Right lobe of liver (tissue), 6 donors: ENCODE data around the gene DNMT3B. TPM values are rescaled to one million over a fixed set of nuclear protein-coding genes. Genes with fewer than 3 reads are reported as not detected.
A peak's percentile ranks its signal among the peaks of the same experiment; 100 is the strongest.

Experiments
- ATAC-seq, 4 donors: fragments of 200-7000 bp; cut with Tn5 transposase; one replicate each; pipeline ENCODE4 v1.9.1; 2020; ENCODE audit warnings: mild to moderate bottlenecking in 4 of 4, moderate library complexity in 4 of 4
- DNase-seq, 3 donors: peaks; one replicate each; pipeline ENCODE4 v3.0.0-alpha.2; 2020
- H3K27ac ChIP-seq, 3 donors: fragments of 200-600 bp; one replicate each; pipeline ENCODE4 v1.8.0; 2022
- H3K27me3 ChIP-seq, 2 donors: fragments of 200-600 bp; one replicate each; pipeline ENCODE4 v1.8.0; 2022
- H3K36me3 ChIP-seq, 4 donors: fragments of 200-600 bp; sonication (generic) in 1 of 4; one replicate each; pipeline versions ENCODE4 v1.5.1 to v1.8.0; 2017 to 2022; ENCODE audit warnings: control low read depth in 1 of 4
- H3K4me1 ChIP-seq, 4 donors: fragments of 200-600 bp; sonication (generic) in 1 of 4; one replicate each; pipeline versions ENCODE4 v1.5.1 to v1.8.0; 2017 to 2022; ENCODE audit warnings: control low read depth in 1 of 4
- H3K4me3 ChIP-seq, 3 donors: fragments of 200-600 bp; one replicate each; pipeline ENCODE4 v1.8.0; 2022
- H3K9me3 ChIP-seq, 4 donors: fragments of 200-600 bp; sonication (generic) in 1 of 4; one replicate each; pipeline versions ENCODE4 v1.5.1 to v1.8.0; 2017 to 2022; ENCODE audit warnings: control low read depth in 1 of 4
- CTCF ChIP-seq, 4 donors: fragments of 200-600 bp in 3 of 4; fragments of 450-650 bp in 1 of 4; IDR thresholded peaks; one replicate each; pipeline versions ENCODE4 v1.5.1 to v1.8.0; 2016 to 2022; ENCODE audit warnings: antibody characterized with exemption in 4 of 4, mild to moderate bottlenecking in 2 of 4
- POLR2A ChIP-seq: fragments of 450-650 bp; IDR thresholded peaks from one replicate; pipeline ENCODE4 v1.6.1; 2017; ENCODE audit warnings: antibody characterized with exemption, mild to moderate bottlenecking
- WGBS: methylation state at CpG from one replicate; pipeline ENCODE4 v1.1.6; 2018; ENCODE audit warnings: low coverage, low lambda C conversion rate; ENCODE audit not compliant: insufficient coverage; ENCODE audit errors: missing lambda C conversion rate; 5-methylcytosine and 5-hydroxymethylcytosine counted together
- intact Hi-C, 2 donors: fragments of 100-400 bp; cut with DNase I; formaldehyde crosslinking; loops; one replicate each; pipeline versions ENCODE4 v1.11.2 to v1.14.1; 2022
- total RNA-seq, 6 experiments: library from RNA; depleted of rRNA in 2 of 6; stranded (reverse); fragments of >200 nt in 2 of 6; fragmentation: NEBNext Ultra II Directional in 3 of 6; extraction: Animal tissue kit (Norgen Biotek cat#: 25700) in 3 of 6; gene quantifications; one replicate each; pipeline versions ENCODE4 v1.1.0 to v1.2.4, GENCODE V29; 2016 to 2023
- donor health status: DM: no; HTN: yes; CAD: no.
- donor health status: DM: no; HTN: no; CAD: no.
- donor health status: DM: no; HTN: no; CAD: no.
- donor health status: DM: no; HTN: yes; CAD: no.
- donor health status: DM: no; HTN: yes; CAD: no.

The DNMT3B gene
- total RNA-seq, 6 experiments from 2014 or later, result 0.43 to 0.88 (median 0.65) TPM

- DNase-seq (no peak), ATAC-seq (no peak)
- Histone ChIP-seq H3K4me1 (peaks cover 0 to 19% (median 6%) of the 10 kb centered on the region in 4 donors), H3K36me3 (no peaks in the 10 kb centered on the region), H3K27me3 (no peaks in the 10 kb centered on the region), H3K9me3 (no peaks in the 10 kb centered on the region), H3K27ac (no peak overlapping the region), H3K4me3 (no peak overlapping the region)
- 58% methylated on average over 6 of the region's 10 CpGs for WGBS
- no peak for TF ChIP-seq POLR2A
- TF ChIP-seq CTCF (IDR thresholded peaks at IDR 0.05), result no peak
- intact Hi-C loops, result loop anchor here in 1 of 2 donors (5.0 kb wide), 1 partner anchor 98 kb away; no protein-coding TSS in a partner anchor
Observed at GRCh38 chr20:32775336-32775991, 13.3 kb downstream of the DNMT3B start.

- intact Hi-C loops, result loop anchor here in 1 of 2 donors (5.0 kb wide), 1 partner anchor 100 kb away; no protein-coding TSS in a partner anchor
- Histone ChIP-seq H3K27ac (peak overlapping the region in 2 of 3 donors; percentile 53 to 73), H3K27me3 (no peaks in the 10 kb centered on the region), H3K4me1 (peaks cover 0 to 19% (median 6%) of the 10 kb centered on the region in 4 donors), H3K9me3 (no peaks in the 10 kb centered on the region), H3K36me3 (no peaks in the 10 kb centered on the region), H3K4me3 (peak overlapping the region in 1 of 3 donors; percentile 24)
- WGBS, result 37% methylated on average over 5 of the region's 8 CpGs
- TF ChIP-seq POLR2A, result no peak
- no peak for TF ChIP-seq CTCF (IDR thresholded peaks at IDR 0.05)
- ATAC-seq (peak; percentile 93 to 96 (median 96)), DNase-seq (peak; percentile 80 to 90 (median 86))
Observed at GRCh38 chr20:32777177-32777956, 15.2 kb downstream of the DNMT3B start.

GRCh38 chr20:32779500-32780211, 17.5 kb downstream of the DNMT3B start:
- DNase-seq, result no peak
- Histone ChIP-seq H3K9me3 (no peaks in the 10 kb centered on the region), H3K36me3 (no peaks in the 10 kb centered on the region), H3K27ac (no peak overlapping the region), H3K4me1 (peaks cover 0 to 19% (median 6%) of the 10 kb centered on the region in 4 donors), H3K27me3 (no peaks in the 10 kb centered on the region), H3K4me3 (no peak overlapping the region)
- ATAC-seq, result no peak
- TF ChIP-seq CTCF (IDR thresholded peaks at IDR 0.05), result no peak
- TF ChIP-seq POLR2A, result no peak
- intact Hi-C loops, result loop anchor here (5.0 kb wide), 1 partner anchor 102 kb away; no protein-coding TSS in a partner anchor
- WGBS, result 88% methylated on average over 5 of the region's 10 CpGs

GRCh38 chr20:32780278-32780677, 18.1 kb downstream of the DNMT3B start:
- no CpG with 5 or more reads among the region's 16 CpGs for WGBS
- no peak for ATAC-seq

More at GRCh38 chr20:32780278-32780677, 18.1 kb downstream of the DNMT3B start:
- Histone ChIP-seq H3K27me3 (no peaks in the 10 kb centered on the region), H3K4me3 (no peak overlapping the region), H3K27ac (no peak overlapping the region), H3K36me3 (no peaks in the 10 kb centered on the region), H3K9me3 (no peaks in the 10 kb centered on the region), H3K4me1 (peaks cover 0 to 19% (median 6%) of the 10 kb centered on the region in 4 donors)
- no peak for DNase-seq
- intact Hi-C loops, result loop anchor here in 1 of 2 donors (5.0 kb wide), 1 partner anchor 103 kb away; no protein-coding TSS in a partner anchor
- no peak for TF ChIP-seq POLR2A
- TF ChIP-seq CTCF (IDR thresholded peaks at IDR 0.05), result no peak
